Measurements from ENCODE around the gene COL19A1. TPM values are rescaled to one million over a fixed set of nuclear protein-coding genes. Genes with fewer than 3 reads are reported as not detected.
A peak's percentile ranks its signal among the peaks of the same experiment; 100 is the strongest.

Gene COL19A1
- total RNA-seq (2021) (not detected in 2 replicates), Bru-seq, nascent RNA (percentile 2 among the genes with signal in this experiment), BruChase-seq, experiment 1, labeled RNA remaining after a 2-hour chase (percentile 2 among the genes with signal in this experiment), BruChase-seq, experiment 2, labeled RNA remaining after a 6-hour chase (percentile 1 among the genes with signal in this experiment)
- long read RNA-seq: 0 reads

- Histone ChIP-seq H3K4me1 (replicated peaks; ENCODE audit: insufficient read depth) (no peaks in the 10 kb centered on the region), H4K20me1 (ENCODE audit: insufficient read depth) (no peaks in the 10 kb centered on the region), H3K9me3 (ENCODE audit: insufficient read depth, low read depth) (no peaks in the 10 kb centered on the region), H3K27ac (no peak within 1 kb of the TSS), H3K4me2 (peak within 1 kb of the TSS; percentile 90), H3K4me3 (peak within 1 kb of the TSS; percentile 57), H3K36me3 (ENCODE audit: low read depth) (no peaks in the 10 kb centered on the region), H3K9me2 (ENCODE audit: insufficient read depth) (no peaks in the 10 kb centered on the region), H3K79me2 (ENCODE audit: low read depth) (no peaks in the 10 kb centered on the region), H3F3A (ENCODE audit: insufficient read depth, low read depth) (no peaks in the 10 kb centered on the region), H3K27me3 (ENCODE audit: insufficient read depth, low read depth) (peaks cover 31% of the 10 kb centered on the region), H2AFZ (peak within 1 kb of the TSS; percentile 82)
- no TSS peak for BruUV-seq (replicated peaks)
- no peak for DNase-seq
- intact Hi-C loops (cut with micrococcal nuclease; ENCODE audit: unreplicated experiment): no loop called here
- ChIA-PET POLR2A (ENCODE audit: unreplicated experiment) (interaction anchor here (0.5 kb wide), 1 partner anchor 70 kb away, joined by 4 read pairs; no protein-coding TSS in a partner anchor), CTCF (no interaction called here)
- TF ChIP-seq CTCF (conservative IDR thresholded peaks at IDR 0.05): no peak
- no peak for TF ChIP-seq EZH2 (IDR thresholded peaks at IDR 0.05; ENCODE audit: low read depth)
Observed at GRCh38 chr6:69866351-69866769, at the start of gene COL19A1. Gene COL19A1, plus strand, starts transcription at chr6:69866556. Its CDS starts 13,012 bp downstream, at chr6:69879568.

- H3K9me2 ChIP-seq (ENCODE audit: insufficient read depth): no peaks in the 10 kb centered on the region
- H3K27me3 ChIP-seq (ENCODE audit: insufficient read depth, low read depth): no peaks in the 10 kb centered on the region
- BruUV-seq (replicated peaks): no TSS peak
- no peaks in the 10 kb centered on the region for H3K79me2 ChIP-seq (ENCODE audit: low read depth)
- H4K20me1 ChIP-seq (ENCODE audit: insufficient read depth): no peaks in the 10 kb centered on the region
- H3K4me1 ChIP-seq (replicated peaks; ENCODE audit: insufficient read depth): peaks cover 21% of the 10 kb centered on the region
- intact Hi-C loops (cut with micrococcal nuclease; ENCODE audit: unreplicated experiment): no loop called here
- H3K27ac ChIP-seq: no peak overlapping the region
- no peaks in the 10 kb centered on the region for H3K36me3 ChIP-seq (ENCODE audit: low read depth)
- no peak overlapping the region for H2AFZ ChIP-seq
- TF ChIP-seq CTCF (conservative IDR thresholded peaks at IDR 0.05): no peak
- no peak for TF ChIP-seq EZH2 (IDR thresholded peaks at IDR 0.05; ENCODE audit: low read depth)
- CTCF ChIA-PET: no interaction called here
- POLR2A ChIA-PET (ENCODE audit: unreplicated experiment): interaction anchor here (0.7 kb wide), 1 partner anchor 862 kb away, joined by 7 read pairs; no protein-coding TSS in a partner anchor
- no peak for DNase-seq
- no peak overlapping the region for H3K4me3 ChIP-seq
- H3K9me3 ChIP-seq (ENCODE audit: insufficient read depth, low read depth): 0 out of 2 replicates have a peak, but pooled peaks cover 2% of the 10 kb centered on the region
- no peak overlapping the region for H3K4me2 ChIP-seq
- H3F3A ChIP-seq (ENCODE audit: insufficient read depth, low read depth): no peaks in the 10 kb centered on the region
Observed at GRCh38 chr6:69816569-69816968, 49.8 kb upstream of the COL19A1 start.

- H3K27me3 ChIP-seq (ENCODE audit: insufficient read depth, low read depth): no peaks in the 10 kb centered on the region
- TF ChIP-seq EZH2 (IDR thresholded peaks at IDR 0.05; ENCODE audit: low read depth) (no peak), CTCF (conservative IDR thresholded peaks at IDR 0.05) (no peak)
- no peak overlapping the region for H3K4me2 ChIP-seq
- POLR2A ChIA-PET (ENCODE audit: unreplicated experiment): no interaction called here
- H3K4me3 ChIP-seq: no peak overlapping the region
- DNase-seq: no peak
- no peak overlapping the region for H2AFZ ChIP-seq
- no peaks in the 10 kb centered on the region for H3K36me3 ChIP-seq (ENCODE audit: low read depth)
- CTCF ChIA-PET: no interaction called here
- 0 out of 2 replicates have a peak, but pooled peaks cover 2% of the 10 kb centered on the region for H3K9me3 ChIP-seq (ENCODE audit: insufficient read depth, low read depth)
- no peaks in the 10 kb centered on the region for H3K79me2 ChIP-seq (ENCODE audit: low read depth)
- no peaks in the 10 kb centered on the region for H3K9me2 ChIP-seq (ENCODE audit: insufficient read depth)
- intact Hi-C loops (cut with micrococcal nuclease; ENCODE audit: unreplicated experiment): no loop called here
- H3K4me1 ChIP-seq (replicated peaks; ENCODE audit: insufficient read depth): peaks cover 15% of the 10 kb centered on the region
- no peaks in the 10 kb centered on the region for H3F3A ChIP-seq (ENCODE audit: insufficient read depth, low read depth)
- BruUV-seq (replicated peaks): no TSS peak
- no peak overlapping the region for H3K27ac ChIP-seq
- no peaks in the 10 kb centered on the region for H4K20me1 ChIP-seq (ENCODE audit: insufficient read depth)
Observed at GRCh38 chr6:69817358-69817757, 49.0 kb upstream of the COL19A1 start.

Data from PC-9 (cell line).